Heart right ventricle (tissue), 16 donors: ENCODE data around the gene RPL10. TPM values are rescaled to one million over a fixed set of nuclear protein-coding genes. Genes with fewer than 3 reads are reported as not detected.

Source experiments
- ATAC-seq, 8 donors: fragments of 200-7000 bp; cut with Tn5 transposase; one replicate each; pipeline ENCODE4 v1.9.1; 2020; ENCODE audit warnings: mild to moderate bottlenecking in 8 of 8, moderate library complexity in 8 of 8, moderate number of reproducible peaks in 1 of 8
- DNase-seq, 2 donors: peaks; one replicate each; pipeline ENCODE4 v3.0.0-alpha.2; 2020
- H3K27ac ChIP-seq, 10 donors: fragments of 200-600 bp; sonication (generic) in 2 of 10; one replicate each; pipeline versions ENCODE4 v1.5.0 to v1.8.0; 2020 to 2022; ENCODE audit warnings: mild to moderate bottlenecking in 3 of 10
- H3K27me3 ChIP-seq, 7 donors: fragments of 200-600 bp; one replicate each; pipeline ENCODE4 v1.8.0; 2021 to 2022; ENCODE audit warnings: mild to moderate bottlenecking in 2 of 7
- H3K36me3 ChIP-seq, 9 donors: fragments of 200-600 bp; sonication (generic) in 1 of 9; one replicate each; pipeline versions ENCODE4 v1.5.0 to v1.8.0; 2020 to 2022; ENCODE audit warnings: mild to moderate bottlenecking in 2 of 9
- H3K4me1 ChIP-seq, 9 donors: fragments of 200-600 bp; sonication (generic) in 1 of 9; one replicate each; pipeline versions ENCODE4 v1.5.0 to v1.8.0; 2020 to 2022; ENCODE audit warnings: mild to moderate bottlenecking in 4 of 9
- H3K4me3 ChIP-seq, 10 donors: fragments of 200-600 bp; sonication (generic) in 2 of 10; one replicate each; pipeline versions ENCODE4 v1.5.0 to v1.8.0; 2020 to 2022; ENCODE audit warnings: mild to moderate bottlenecking in 7 of 10, moderate library complexity in 2 of 10
- H3K9me3 ChIP-seq, 11 donors: fragments of 200-600 bp in 10 of 11; sonication (generic) in 2 of 11; one replicate each; pipeline versions ENCODE4 v1.5.0 to v1.8.0; 2013 to 2022; ENCODE audit warnings: mild to moderate bottlenecking in 2 of 11, control low read depth in 1 of 11, moderate library complexity in 1 of 11
- WGBS, 2 donors: extraction: QIAGEN DNeasy Blood & Tissue Kit; methylation state at CpG; one replicate each; pipeline ENCODE4 v1.1.7; 2013; ENCODE audit warnings: inconsistent platforms in 1 of 2; 5-methylcytosine and 5-hydroxymethylcytosine counted together
- intact Hi-C, 10 donors: fragments of 100-400 bp; cut with DNase I; formaldehyde crosslinking; loops; one replicate each; pipeline versions ENCODE4 v1.11.1 to v1.14.2; 2022
- polyA plus RNA-seq, 2 donors: library from polyadenylated mRNA; stranded (reverse); fragments of 200-250 nt; gene quantifications; one replicate each; pipeline ENCODE4 v1.2.3, GENCODE V29; 2013
- total RNA-seq, 10 donors: library from RNA; stranded (reverse); fragmentation: NEBNext Ultra II Directional in 3 of 10; extraction: Animal tissue kit (Norgen Biotek cat#: 25700) in 3 of 10; gene quantifications; one replicate each; pipeline versions ENCODE4 v1.2.1 to v1.2.4, GENCODE V29; 2021 to 2023
- TF ChIP-seq, protein P1 (sequence below), 9 donors: fragments of 200-600 bp; sonication (generic) in 2 of 9; IDR thresholded peaks; one replicate each; pipeline versions ENCODE4 v1.5.0 to v1.8.0; 2021 to 2022; ENCODE audit warnings: antibody characterized with exemption in 9 of 9, mild to moderate bottlenecking in 5 of 9, moderate library complexity in 1 of 9
- donor health status: Arrhythmogenic right ventricular cardiomyopathy.
- donor health status: ischemic (EF 13 %, LVEDD 7.1; RV severe dilation, severe dysfunction).
- donor health status: healthy with polysubstance abuse.
- donor health status: DM: no; HTN: yes; CAD: no.
- donor health status: DM: no; HTN: no; CAD: no.
- donor health status: ischemic (EF 25% LVEDD 6.9; RV normal size, moderate dysfunction).
- donor health status: ischemic (EF 25% LVEDD 5.7; RV mildly dilated, moderate dysfunction).
- donor health status: healthy.
- donor health status: DM: yes; HTN: yes; CAD: no.
- donor health status: Ischemic cardiomyopathy.
- donor health status: ischemic (EF 35%, LVEDD 5.7; RV mildly dilated, moderate dysfunction).
- donor health status: nonischemic (EF 11% LVEDD 7.7; RV severe dilation, severe dysfunction).
- donor health status: DM: yes; HTN: yes; CAD: no.
- donor health status: PGD.
- donor health status: ischemic (EF 29% LVEDD 5.4; RV normal size, mild dysfunction).
- donor health status: nonischemic (EF 23%, LVEDD 6.1; RV moderate dilation, normal function).

RPL10 gene
- total and polyA plus RNA-seq, 12 donors: 1,543 to 7,085 (median 1,901) TPM

DNA sequence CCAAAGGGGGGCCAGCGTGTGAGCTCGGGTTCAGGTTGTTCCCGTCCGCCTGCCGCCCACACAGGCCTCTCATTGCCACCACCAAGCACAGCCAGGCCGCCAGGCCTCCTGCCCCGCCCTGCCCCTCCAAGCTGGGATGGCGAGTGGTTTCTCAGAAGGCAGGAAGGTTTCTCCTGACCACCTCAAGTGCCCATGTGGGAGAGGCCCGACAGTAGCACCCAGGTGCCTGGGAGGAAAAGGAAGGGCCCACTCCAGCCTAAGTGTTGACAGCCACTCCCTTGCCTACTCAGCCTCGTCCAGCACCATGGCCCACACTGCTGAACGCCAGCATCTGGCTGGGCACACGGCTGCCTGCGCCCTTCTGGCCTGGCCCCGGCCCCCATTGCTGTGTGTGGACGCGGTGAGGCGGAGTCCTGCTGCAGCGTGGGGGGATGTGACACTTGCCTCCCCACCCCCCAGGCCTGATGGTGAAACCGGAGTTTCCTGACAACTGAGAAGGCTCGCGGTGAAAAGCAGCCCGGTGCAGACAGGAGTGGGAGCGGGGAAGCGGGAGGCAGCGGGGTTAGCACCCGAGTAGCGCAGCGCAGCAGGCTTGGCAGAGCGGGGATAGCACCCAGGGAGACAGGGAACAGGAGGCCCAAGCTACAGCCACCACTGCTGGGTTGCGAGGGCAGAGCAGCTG is 42.9 kb upstream of the RPL10 start:
- Histone ChIP-seq H3K9me3 (no peaks in the 10 kb centered on the region), H3K36me3 (peaks cover 0 to 100% (median 51%) of the 10 kb centered on the region in 9 donors), H3K4me3 (no peak overlapping the region), H3K27me3 (no peaks in the 10 kb centered on the region), H3K27ac (no peak overlapping the region), H3K4me1 (peaks cover 0 to 34% (median 6%) of the 10 kb centered on the region in 9 donors)
- DNase-seq (no peak), ATAC-seq (peak in 2 of 8 donors; percentile 1 to 9)
- WGBS, 2 donors: 61 to 71% methylated on average over 24 to 30 of the region's 30 CpGs
- intact Hi-C loops: no loop called here
- TF ChIP-seq, protein P1, sequence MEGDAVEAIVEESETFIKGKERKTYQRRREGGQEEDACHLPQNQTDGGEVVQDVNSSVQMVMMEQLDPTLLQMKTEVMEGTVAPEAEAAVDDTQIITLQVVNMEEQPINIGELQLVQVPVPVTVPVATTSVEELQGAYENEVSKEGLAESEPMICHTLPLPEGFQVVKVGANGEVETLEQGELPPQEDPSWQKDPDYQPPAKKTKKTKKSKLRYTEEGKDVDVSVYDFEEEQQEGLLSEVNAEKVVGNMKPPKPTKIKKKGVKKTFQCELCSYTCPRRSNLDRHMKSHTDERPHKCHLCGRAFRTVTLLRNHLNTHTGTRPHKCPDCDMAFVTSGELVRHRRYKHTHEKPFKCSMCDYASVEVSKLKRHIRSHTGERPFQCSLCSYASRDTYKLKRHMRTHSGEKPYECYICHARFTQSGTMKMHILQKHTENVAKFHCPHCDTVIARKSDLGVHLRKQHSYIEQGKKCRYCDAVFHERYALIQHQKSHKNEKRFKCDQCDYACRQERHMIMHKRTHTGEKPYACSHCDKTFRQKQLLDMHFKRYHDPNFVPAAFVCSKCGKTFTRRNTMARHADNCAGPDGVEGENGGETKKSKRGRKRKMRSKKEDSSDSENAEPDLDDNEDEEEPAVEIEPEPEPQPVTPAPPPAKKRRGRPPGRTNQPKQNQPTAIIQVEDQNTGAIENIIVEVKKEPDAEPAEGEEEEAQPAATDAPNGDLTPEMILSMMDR (IDR thresholded peaks at IDR 0.05): no peak

DNA sequence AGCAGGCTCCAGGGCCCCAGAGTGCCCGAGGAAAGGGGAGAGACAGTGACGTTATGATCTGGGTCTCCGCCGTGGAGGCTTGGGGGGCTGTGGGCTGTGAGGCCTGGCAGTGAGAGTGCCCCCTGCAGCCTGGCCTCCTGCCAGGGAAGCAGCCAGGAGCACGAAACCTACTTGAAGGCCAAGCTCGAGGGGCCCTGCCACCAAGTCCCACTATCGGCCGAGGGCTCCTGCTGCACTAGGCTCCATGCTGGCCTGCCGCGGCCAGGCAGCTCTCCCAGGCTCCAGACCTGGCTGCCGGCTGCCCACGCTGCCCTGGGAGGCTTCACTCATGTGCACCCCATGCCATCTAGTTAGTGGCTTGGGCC is 42.4 kb upstream of the RPL10 start:
- no peak for DNase-seq
- H3K4me1 ChIP-seq: peaks cover 0 to 39% (median 6%) of the 10 kb centered on the region in 9 donors
- no peak overlapping the region for H3K27ac ChIP-seq
- TF ChIP-seq, protein P1 (IDR thresholded peaks at IDR 0.05): no peak
- ATAC-seq: peak in 2 of 8 donors; percentile 5 to 9
- peaks cover 0 to 100% (median 54%) of the 10 kb centered on the region in 9 donors for H3K36me3 ChIP-seq
- H3K27me3 ChIP-seq: no peaks in the 10 kb centered on the region
- no peak overlapping the region for H3K4me3 ChIP-seq
- WGBS, 2 donors: 30 to 54% methylated on average over 4 to 12 of the region's 12 CpGs
- intact Hi-C loops: no loop called here
- no peaks in the 10 kb centered on the region for H3K9me3 ChIP-seq

DNA sequence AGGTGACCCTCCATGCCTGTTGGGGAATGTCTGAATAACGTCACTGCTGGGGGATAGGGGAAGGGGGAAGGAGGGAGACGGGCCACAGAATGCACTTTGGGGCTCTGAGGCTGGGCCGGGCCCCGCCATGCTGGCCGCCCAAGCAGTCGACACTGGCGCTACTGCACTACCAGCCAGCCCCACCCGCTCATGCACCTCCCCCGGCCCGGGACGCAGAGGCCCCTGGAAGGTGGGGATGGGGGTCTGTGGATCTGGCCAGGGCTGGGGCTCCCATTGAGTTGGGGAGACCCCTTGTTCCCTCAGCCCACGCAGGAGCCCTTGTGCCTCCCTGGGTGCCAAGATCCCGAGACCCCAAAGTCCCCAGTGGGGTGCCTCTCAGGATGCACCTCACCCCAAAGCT is 41.6 kb upstream of the RPL10 start:
- intact Hi-C loops: no loop called here
- Histone ChIP-seq H3K4me3 (no peak overlapping the region), H3K9me3 (no peaks in the 10 kb centered on the region), H3K4me1 (peaks cover 0 to 39% (median 6%) of the 10 kb centered on the region in 9 donors), H3K27me3 (no peaks in the 10 kb centered on the region), H3K36me3 (peaks cover 0 to 100% (median 59%) of the 10 kb centered on the region in 9 donors), H3K27ac (no peak overlapping the region)
- TF ChIP-seq, protein P1 (IDR thresholded peaks at IDR 0.05): no peak
- WGBS, 2 donors: 57 to 71% methylated on average over 5 to 13 of the region's 13 CpGs
- ATAC-seq (no peak), DNase-seq (no peak)

DNA sequence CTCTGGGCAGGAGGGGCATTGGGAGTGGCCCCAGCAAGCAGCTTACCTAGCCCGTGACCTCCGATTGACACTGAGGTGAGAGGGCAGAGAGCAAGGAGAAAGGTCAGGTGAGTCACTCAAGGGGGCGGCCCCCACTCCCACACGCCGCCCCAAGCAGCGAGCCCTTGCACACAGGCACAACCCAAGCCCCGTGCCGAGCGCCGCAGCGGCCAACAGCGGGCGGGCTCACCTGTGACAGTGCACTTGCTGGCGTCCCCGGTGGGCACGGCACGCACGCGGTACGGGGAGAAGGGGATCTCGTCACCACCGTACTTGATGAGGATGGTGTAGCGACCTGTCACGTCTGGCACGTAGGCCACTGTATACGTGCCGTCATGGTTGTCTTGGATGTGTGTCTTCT is 41.0 kb upstream of the RPL10 start:
- WGBS, 2 donors: 75 to 82% methylated on average over 25 to 27 of the region's 27 CpGs
- no peak overlapping the region for H3K27ac ChIP-seq
- no peaks in the 10 kb centered on the region for H3K9me3 ChIP-seq
- intact Hi-C loops: no loop called here
- H3K36me3 ChIP-seq: peaks cover 0 to 100% (median 64%) of the 10 kb centered on the region in 9 donors
- DNase-seq (no peak), ATAC-seq (no peak)
- TF ChIP-seq, protein P1 (IDR thresholded peaks at IDR 0.05): no peak
- H3K27me3 ChIP-seq: no peaks in the 10 kb centered on the region
- H3K4me1 ChIP-seq: peaks cover 0 to 39% (median 3%) of the 10 kb centered on the region in 9 donors
- H3K4me3 ChIP-seq: no peak overlapping the region
